GM18951 (cell line): ENCODE measurements around the gene LGALSL.

ENCODE experiments used
- POLR2A ChIP-seq: IDR thresholded peaks from 4 replicates; pipeline ENCODE4 v1.6.1; 2011; ENCODE audit warnings: mild to moderate bottlenecking; ENCODE audit not compliant: insufficient read length, insufficient read depth; ENCODE audit errors: extremely low read depth
- in situ Hi-C: fragments of 300-500 bp; cut with MboI; formaldehyde crosslinking; loops from one replicate; pipeline ENCODE4 v1.12.0; 2022; ENCODE audit warnings: low sequenced_read_pairs, mixed read lengths, inconsistent platforms; ENCODE audit not compliant: unreplicated experiment

Gene LGALSL

GRCh38 chr2:64470766-64471295 lies 16.9 kb downstream of the LGALSL start:
- in situ Hi-C loops, result no loop called here
- no peak for TF ChIP-seq POLR2A

- in situ Hi-C loops, result no loop called here
- TF ChIP-seq POLR2A, result no peak
These were observed 17.6 kb downstream of the LGALSL start for GRCh38 chr2:64471600-64471999.

- in situ Hi-C loops, result no loop called here
- no peak for TF ChIP-seq POLR2A
These were observed 18.9 kb downstream of the LGALSL start for GRCh38 chr2:64472881-64473280.

- no peak for TF ChIP-seq POLR2A
- in situ Hi-C loops, result no loop called here
These were observed 20.2 kb downstream of the LGALSL start for GRCh38 chr2:64474121-64474571.

GRCh38 chr2:64474636-64475035 lies 20.7 kb downstream of the LGALSL start:
- TF ChIP-seq POLR2A, result no peak
- in situ Hi-C loops, result no loop called here

- no peak for TF ChIP-seq POLR2A
- in situ Hi-C loops, result no loop called here
These were observed 23.1 kb downstream of the LGALSL start for GRCh38 chr2:64477037-64477436.

- no peak for TF ChIP-seq POLR2A
- in situ Hi-C loops, result no loop called here
These were observed 24.0 kb downstream of the LGALSL start for GRCh38 chr2:64477979-64478378.

GRCh38 chr2:64478502-64479230 lies 24.7 kb downstream of the LGALSL start:
- in situ Hi-C loops, result no loop called here
- TF ChIP-seq POLR2A, result no peak

- in situ Hi-C loops, result loop anchor here (10.0 kb wide), 1 partner anchor 435 kb away; no protein-coding TSS in a partner anchor
- no peak for TF ChIP-seq POLR2A
These were observed 25.5 kb downstream of the LGALSL start for GRCh38 chr2:64479259-64480117.

- TF ChIP-seq POLR2A, result no peak
- in situ Hi-C loops, result loop anchor here (10.0 kb wide), 1 partner anchor 437 kb away; no protein-coding TSS in a partner anchor
These were observed 27.7 kb downstream of the LGALSL start for GRCh38 chr2:64481665-64482064.

GRCh38 chr2:64482243-64482642 lies 28.3 kb downstream of the LGALSL start:
- in situ Hi-C loops, result loop anchor here (10.0 kb wide), 1 partner anchor 437 kb away; no protein-coding TSS in a partner anchor
- TF ChIP-seq POLR2A, result no peak

- in situ Hi-C loops, result loop anchor here (10.0 kb wide), 1 partner anchor 438 kb away; no protein-coding TSS in a partner anchor
- TF ChIP-seq POLR2A, result no peak
These were observed 29.0 kb downstream of the LGALSL start for GRCh38 chr2:64482765-64483504.
